ENCODE results near the gene DLG1.

The DLG1 gene

DNA sequence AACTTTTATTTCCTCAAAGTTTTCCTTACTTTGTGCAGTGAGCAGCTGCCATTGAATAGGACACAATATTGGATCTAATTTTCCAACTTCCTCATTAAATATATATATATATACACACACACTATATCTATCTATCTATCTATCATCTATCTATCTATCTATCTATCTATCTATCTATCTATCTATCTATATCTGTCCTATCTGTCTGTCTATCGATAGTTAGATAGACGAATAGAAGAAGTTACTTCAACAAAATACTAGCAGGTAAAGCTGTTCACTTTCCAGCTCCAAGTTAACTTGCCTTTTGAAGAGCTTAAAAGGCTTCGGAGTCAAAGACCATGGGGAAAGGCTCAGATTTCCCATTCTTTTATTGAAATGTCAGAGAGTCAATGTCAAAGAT lies 3.6 kb upstream of the DLG1 start:
- no peak overlapping the region for H3K27ac ChIP-seq
- DNase-seq (ENCODE audit: low spot score) = no peak
- TF ChIP-seq, protein P1, sequence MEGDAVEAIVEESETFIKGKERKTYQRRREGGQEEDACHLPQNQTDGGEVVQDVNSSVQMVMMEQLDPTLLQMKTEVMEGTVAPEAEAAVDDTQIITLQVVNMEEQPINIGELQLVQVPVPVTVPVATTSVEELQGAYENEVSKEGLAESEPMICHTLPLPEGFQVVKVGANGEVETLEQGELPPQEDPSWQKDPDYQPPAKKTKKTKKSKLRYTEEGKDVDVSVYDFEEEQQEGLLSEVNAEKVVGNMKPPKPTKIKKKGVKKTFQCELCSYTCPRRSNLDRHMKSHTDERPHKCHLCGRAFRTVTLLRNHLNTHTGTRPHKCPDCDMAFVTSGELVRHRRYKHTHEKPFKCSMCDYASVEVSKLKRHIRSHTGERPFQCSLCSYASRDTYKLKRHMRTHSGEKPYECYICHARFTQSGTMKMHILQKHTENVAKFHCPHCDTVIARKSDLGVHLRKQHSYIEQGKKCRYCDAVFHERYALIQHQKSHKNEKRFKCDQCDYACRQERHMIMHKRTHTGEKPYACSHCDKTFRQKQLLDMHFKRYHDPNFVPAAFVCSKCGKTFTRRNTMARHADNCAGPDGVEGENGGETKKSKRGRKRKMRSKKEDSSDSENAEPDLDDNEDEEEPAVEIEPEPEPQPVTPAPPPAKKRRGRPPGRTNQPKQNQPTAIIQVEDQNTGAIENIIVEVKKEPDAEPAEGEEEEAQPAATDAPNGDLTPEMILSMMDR (conservative IDR thresholded peaks at IDR 0.05; ENCODE audit: low read depth) = no peak
- ChIA-PET CTCF (interaction anchor here (0.9 kb wide), 1 partner anchor 208 kb away, joined by 7 read pairs; no protein-coding TSS in a partner anchor), POLR2A (ENCODE audit: low non-redundant PET) (no interaction called here)

DNA sequence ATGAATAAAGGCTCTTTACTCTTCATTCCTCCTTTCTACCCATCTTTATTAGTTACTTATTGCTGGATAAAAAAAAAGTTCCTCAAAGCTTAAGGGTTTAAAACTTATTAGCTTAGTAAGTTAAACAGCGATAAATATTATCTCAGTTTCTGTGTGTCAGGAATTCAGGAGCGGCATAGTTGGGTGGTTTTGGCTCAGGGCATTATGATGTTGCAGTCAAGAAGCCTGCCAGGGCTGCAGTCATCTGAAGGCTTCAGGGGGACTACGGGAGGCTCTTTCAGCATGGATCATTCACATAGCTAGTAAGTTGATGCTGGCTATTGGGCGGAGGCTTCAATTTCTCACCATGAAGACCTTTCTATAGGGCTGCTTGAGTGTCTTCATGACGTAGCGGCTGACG lies 1.9 kb upstream of the DLG1 start:
- POLR2A ChIA-PET (ENCODE audit: low non-redundant PET) = no interaction called here
- H3K27ac ChIP-seq = no peak overlapping the region

DNA sequence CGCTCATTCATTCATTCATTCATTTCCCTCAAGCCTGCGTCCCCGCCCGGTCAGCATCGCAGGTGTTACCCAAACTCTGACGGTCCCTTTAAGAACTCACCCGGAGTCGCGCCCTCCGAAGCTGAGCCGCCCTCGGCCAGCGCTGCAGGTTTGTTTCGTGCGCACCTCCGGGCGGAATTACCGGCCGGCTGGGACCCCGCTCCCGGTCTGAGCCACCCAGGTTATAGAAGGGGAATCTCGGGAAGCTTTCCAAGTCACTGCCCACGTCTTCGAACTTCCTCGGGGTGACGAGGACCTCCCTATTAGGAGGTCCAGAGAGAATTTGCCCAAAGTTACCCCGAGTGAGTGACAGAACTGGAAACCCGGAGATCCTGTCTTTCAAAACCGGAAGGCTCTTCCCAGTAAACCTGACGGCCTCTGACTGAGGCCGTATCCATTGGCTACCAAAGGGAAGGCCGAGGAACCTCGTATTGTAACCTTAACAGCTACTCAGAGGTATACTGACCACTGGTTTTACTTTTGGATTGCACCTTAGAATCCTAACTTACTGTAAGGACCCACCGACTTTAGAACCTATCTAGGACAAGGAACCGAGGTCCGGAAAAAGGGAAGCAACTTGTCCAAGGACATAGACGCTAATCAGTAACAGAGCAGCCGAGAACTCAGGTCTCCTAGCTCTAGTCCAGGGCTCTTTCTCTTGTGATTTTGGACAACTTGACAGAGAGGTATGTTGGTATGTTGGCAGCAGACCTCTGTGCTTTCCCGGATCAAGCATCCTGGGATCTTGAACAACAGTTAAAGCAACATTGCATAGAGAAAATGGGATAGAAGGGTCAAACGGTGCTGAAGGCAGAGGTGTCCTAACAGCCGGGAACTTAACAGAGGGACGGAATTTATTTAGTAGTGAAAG lies 788 bp upstream of the DLG1 start:
- ChIA-PET CTCF (interaction anchor here (0.6 kb wide), 2 partner anchors 25 to 450 kb away, joined by 3 read pairs; no protein-coding TSS in a partner anchor), POLR2A (ENCODE audit: low non-redundant PET) (interaction anchor here (1.0 kb wide), 1 partner anchor 68 kb away, joined by 3 read pairs; no protein-coding TSS in a partner anchor)
- TF ChIP-seq, protein P1 (conservative IDR thresholded peaks at IDR 0.05; ENCODE audit: low read depth) = no peak
- H3K27ac ChIP-seq = peak overlapping the region; percentile 96
- peak; percentile 75 for DNase-seq (ENCODE audit: low spot score)

More for the DNA sequence above, 1.9 kb upstream of the DLG1 start:
- no peak for DNase-seq (ENCODE audit: low spot score)
- TF ChIP-seq, protein P1 (conservative IDR thresholded peaks at IDR 0.05; ENCODE audit: low read depth) = no peak
- CTCF ChIA-PET = interaction anchor here (0.7 kb wide), 1 partner anchor 45 kb away, joined by 6 read pairs; no protein-coding TSS in a partner anchor

DNA sequence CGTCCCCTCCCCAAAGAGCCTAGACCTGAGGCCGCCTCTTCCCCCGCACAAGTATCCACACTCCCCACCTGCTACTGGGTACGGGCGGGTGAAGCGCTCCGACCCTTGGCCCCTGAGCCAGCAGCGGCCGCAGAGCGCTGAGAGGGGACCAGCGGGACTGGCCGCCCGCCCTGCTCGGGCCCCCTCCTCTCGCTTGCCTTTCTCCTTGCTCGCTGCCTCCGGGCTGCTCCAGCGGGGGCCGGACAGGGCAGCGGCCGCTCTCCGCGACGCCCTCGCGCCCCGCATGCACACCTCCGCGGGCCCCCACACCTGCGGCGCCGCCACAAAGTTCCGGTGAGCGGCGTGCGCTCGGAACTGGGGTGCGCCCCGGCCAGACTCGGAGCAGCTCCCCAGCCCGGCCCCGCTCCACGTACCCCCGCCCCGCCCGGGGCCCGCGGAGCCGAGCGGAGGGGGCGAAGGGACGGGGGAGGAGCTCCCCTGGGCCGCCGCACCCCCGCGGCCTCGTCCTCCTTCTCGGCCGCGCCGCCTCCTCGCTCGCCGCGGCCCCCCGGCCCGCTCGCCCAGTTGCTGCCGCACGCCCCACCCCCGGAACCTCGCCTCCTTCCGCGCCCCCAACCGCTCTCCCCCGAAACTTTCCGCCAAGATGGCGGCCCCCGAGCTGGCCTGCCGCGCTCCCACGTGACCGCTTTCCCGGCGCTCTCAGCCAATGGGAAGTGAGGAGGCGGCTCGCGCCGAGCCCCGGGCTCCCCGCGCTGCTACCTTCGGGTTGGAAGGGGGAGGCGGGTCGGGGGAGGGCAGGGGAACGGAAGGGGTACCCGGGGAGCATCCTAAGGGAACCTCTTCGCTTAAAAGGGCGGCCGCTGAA lies 704 bp downstream of the DLG1 start:
- ChIA-PET POLR2A (ENCODE audit: low non-redundant PET) (interaction anchor here (0.7 kb wide), 1 partner anchor 80 kb away, joined by 4 read pairs; no protein-coding TSS in a partner anchor), CTCF (interaction anchor here (0.6 kb wide), 2 partner anchors 215 to 267 kb away, joined by 3 to 4 read pairs; no protein-coding TSS in a partner anchor)
- TF ChIP-seq, protein P1 (conservative IDR thresholded peaks at IDR 0.05; ENCODE audit: low read depth) = no peak
- H3K27ac ChIP-seq = peak overlapping the region; percentile 96
- peak; percentile 96 for DNase-seq (ENCODE audit: low spot score)

DNA sequence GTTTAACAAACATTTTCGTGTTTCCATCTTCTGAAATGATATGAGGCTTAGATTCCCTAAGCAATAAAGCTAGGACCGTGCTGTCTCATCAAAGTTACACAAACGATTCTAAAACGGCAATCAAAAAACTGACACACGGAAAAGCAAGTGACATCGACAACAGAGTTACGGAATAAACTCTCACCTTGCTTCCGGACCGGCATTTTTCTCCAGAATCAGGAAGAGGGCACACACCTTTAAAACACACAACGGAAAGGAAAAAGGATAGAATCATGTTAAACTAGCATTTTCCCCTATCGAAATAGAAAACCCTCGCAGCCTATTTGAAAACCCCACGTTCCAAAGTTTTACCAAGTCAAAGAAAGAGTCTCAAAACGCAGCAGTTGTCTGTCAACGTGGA lies 1.4 kb downstream of the DLG1 start:
- ChIA-PET POLR2A (ENCODE audit: low non-redundant PET) (no interaction called here), CTCF (no interaction called here)
- TF ChIP-seq, protein P1 (conservative IDR thresholded peaks at IDR 0.05; ENCODE audit: low read depth) = no peak
- peak overlapping the region; percentile 96 for H3K27ac ChIP-seq
- peak; percentile 10 for DNase-seq (ENCODE audit: low spot score)

DNA sequence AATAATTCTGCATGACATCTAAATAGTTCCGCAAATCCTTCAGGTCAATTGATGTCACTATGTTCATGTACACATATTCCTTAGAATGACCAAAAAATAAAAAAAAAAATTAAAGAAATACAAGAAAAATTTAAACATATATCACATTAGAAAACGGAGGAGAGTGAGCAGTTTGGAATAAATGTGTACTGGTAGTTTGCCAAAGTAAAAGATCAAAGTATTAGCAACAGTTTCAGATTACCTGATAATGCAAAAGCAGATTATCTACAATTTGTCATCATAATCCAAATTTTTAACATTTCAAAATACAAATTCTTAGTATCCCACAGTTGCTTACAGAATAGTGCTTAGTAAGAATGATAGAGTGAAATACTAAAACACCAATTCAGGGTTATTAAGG lies 1.9 kb downstream of the DLG1 start:
- CTCF ChIA-PET = no interaction called here
- POLR2A ChIA-PET (ENCODE audit: low non-redundant PET) = no interaction called here
- H3K27ac ChIP-seq = no peak overlapping the region
- TF ChIP-seq, protein P1 (conservative IDR thresholded peaks at IDR 0.05; ENCODE audit: low read depth) = no peak
- DNase-seq (ENCODE audit: low spot score) = no peak
